Stimulated activated CD4-positive, alpha-beta T cell treated with anti-CD3 and anti-CD28 coated beads, Interleukin-1b, Interleukin-23, amount 100 ng/mL, for 4 hours (primary cell): Measurements from ENCODE around the gene CNKSR3.
"Not testable (repeated sequence)": the region's sequence is repeated elsewhere in the genome, so short reads cannot be mapped to it uniquely, and the experiment has no call there.

Experiments
- DNase-seq, 2 donors: peaks; one replicate each; pipeline ENCODE4 v3.0.0-alpha.2; 2020; ENCODE audit warnings: low read depth in 2 of 2

The CNKSR3 gene

DNA sequence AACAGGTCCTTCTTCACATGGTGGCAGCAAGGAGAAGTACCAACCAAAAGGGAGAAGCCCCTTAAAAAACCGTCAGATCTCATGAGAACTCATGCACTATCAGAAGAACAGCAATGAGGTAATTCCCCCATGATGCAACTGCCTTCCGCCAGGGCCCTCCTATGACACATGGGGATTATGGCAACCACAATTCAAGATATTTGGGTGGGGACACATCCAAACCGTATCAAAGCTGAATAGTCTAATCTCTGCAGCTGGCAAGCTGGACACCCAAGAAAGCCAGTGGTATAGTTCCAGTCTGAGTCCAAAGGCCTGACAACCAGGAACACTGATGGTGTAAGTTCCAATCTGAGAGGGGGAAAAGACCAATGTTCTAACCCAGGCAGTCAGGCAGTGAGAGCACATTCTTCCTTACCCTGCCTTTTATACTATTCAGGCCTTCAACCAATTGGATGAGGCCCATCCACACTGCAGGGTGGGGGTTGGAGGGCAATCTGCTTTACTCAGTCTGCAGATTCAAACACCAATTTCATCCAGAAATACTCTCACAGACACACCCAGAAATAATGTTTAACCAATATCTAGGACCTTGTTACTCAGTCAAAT lies 17.9 kb upstream of the CNKSR3 start:
- no peak for DNase-seq

DNA sequence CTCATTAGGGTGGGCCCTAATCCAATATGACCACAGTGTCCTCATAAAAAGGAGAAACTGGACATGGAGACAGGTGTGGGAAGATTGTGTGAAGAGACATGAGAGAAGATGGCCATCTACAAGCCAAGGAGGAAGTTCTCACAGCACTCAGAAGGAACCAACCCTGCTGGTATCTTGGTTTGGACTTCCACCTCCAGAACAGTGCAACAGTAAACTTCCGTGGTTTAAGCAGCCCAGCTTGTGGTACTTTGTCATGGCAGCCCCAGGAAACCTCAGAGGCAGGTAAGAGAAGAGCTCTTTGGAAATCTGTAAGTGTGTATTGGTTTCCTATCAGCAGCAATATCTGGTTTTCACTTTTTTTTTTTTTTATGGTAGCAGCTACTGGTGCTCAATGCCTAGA lies 16.5 kb upstream of the CNKSR3 start:
- DNase-seq: no peak

DNA sequence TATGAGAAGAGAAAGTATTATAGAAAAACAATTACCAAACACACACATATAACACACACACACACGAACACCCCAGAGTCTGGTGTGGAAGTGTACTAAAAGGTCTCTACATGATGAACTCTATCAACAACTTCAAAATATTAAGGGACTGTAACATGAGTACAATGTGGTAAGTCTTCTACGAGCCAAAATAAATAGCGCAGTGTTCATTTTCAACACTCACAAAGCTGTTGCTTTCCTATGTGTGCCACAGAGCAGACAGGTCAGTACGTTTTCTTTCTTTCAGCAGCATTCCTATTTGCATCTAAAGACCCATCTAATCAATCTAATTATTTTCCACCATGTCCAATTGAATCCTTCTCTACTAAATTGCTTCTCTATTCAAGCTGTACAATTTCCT lies 12.1 kb upstream of the CNKSR3 start:
- no peak for DNase-seq

GRCh38 chr6:154521412-154521811 lies 10.9 kb upstream of the CNKSR3 start:
- no peak for DNase-seq

DNA sequence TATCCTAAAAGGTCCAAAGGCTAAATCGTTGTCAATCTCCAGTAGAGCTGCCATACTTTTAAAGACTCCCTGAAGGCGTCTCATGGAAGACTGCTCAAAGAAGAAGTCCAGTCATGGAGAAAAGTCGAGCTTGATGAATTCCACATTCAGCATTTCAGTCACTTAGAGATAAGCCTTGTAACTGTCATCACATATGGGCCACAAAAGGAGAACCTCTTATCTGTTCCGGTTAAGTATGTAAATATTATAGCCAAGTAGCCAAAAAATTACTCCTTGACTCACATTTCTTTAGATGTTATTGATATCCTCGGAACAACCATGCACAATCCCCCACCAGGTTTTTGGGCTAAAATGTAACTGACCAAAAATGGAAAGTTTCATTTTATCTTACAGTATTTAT lies 9.8 kb upstream of the CNKSR3 start:
- DNase-seq: no peak

- no peak for DNase-seq
These were observed 7.9 kb upstream of the CNKSR3 start for GRCh38 chr6:154518396-154518795.

- no peak for DNase-seq
These were observed 5.8 kb upstream of the CNKSR3 start for GRCh38 chr6:154516276-154516675.

DNA sequence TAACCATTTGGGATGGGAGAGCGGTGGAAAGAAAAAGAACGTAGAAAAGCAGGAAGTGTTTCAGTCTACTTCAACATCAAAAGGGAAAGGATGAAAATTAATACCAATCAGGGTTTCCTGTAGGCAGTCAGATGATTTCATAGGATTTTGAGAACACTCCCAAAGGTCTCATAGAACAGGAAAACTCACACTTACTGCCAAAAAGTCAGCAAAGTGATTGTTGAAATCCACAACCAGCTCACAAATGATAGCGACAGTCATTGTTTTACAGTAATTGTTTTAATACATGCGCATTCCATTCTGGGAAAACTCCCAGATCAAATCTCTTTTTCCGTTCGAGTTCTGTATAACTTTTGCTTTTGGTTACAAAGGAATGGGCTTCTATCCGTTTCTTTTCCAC lies 5.3 kb upstream of the CNKSR3 start:
- DNase-seq: no peak

DNA sequence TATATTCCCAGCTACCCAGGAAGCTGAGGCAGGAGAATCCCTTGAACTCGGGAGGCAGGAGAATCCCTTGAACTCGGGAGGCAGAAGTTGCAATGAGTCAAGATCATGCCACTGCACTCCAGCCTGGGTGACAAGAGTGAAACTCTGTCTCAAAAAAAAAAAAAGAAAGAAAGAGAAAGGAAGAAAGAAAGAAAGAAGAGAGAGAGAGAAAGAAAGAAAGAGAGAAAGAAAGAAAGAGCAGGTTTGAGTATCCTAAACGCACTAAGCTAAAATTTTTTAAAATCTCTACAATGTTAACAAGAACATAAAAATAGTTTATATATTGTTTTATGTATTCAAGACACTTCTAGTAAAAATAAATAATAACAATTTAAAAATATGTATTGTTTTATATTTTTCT lies 4.6 kb upstream of the CNKSR3 start:
- not testable (repeated sequence) for DNase-seq

DNA sequence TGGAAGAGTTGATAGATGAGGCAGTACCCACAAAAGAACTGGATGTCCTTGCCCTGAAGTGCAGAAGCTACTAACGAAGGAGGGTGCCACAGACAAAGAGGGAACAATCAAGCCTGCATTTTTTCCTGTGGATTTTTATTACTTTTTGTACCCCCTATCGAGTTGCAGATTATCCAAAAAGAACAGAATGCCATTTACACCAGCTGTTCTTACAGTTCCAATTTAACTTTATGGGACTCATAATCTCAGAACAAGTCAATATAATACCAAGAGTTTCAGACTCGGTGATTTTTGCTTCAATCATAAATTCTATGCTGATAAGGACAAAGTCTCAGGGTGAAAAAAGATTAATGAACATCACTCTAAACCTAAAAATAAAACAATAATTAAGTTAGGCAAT lies 4.0 kb upstream of the CNKSR3 start:
- DNase-seq: no peak

DNA sequence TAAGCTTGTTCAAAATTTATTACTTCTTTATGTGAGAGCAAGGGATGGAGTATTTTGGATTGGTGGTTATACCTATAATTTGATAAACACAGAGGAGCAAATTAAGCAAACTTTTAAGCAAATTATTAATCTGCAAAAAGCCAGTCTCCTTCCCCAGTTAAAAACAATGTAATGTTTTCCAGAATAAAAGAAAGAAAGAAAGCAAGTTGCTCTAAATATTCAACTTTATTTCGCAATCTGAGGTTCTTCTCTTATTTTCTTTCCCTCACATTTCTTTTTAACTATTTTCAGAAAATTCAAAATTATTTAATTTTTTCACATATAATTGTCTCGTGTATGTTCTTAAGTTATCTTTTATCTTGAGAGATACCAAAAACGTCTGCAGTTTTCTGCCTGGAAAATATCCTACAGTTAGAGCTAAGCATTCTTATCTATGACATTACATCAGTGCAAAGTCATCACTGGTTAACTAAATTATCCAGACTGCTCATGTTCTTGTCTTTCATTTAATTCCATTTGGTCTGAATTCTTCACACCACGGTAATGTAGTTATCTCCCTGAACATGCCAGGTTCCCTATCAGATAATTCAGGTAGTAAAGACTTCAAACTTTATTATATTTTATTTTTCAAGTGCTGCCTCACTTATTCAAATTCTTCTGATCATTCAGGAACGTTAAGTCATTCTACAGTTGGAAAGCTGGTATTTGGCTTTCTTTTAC lies 3.3 kb upstream of the CNKSR3 start:
- no peak for DNase-seq

- no peak for DNase-seq
These were observed 1.7 kb upstream of the CNKSR3 start for GRCh38 chr6:154512201-154512600.

- DNase-seq: no peak
These were observed 1.3 kb upstream of the CNKSR3 start for GRCh38 chr6:154511791-154512190.

- DNase-seq: peak in 1 of 2 donors; percentile 1
These were observed 903 bp downstream of the CNKSR3 start for GRCh38 chr6:154509421-154510143.

GRCh38 chr6:154508573-154509375 lies 1.7 kb downstream of the CNKSR3 start:
- no peak for DNase-seq

GRCh38 chr6:154506991-154507898 lies 3.2 kb downstream of the CNKSR3 start:
- DNase-seq: no peak

GRCh38 chr6:154506582-154506981 lies 3.9 kb downstream of the CNKSR3 start:
- no peak for DNase-seq

- DNase-seq: no peak
These were observed 4.4 kb downstream of the CNKSR3 start for GRCh38 chr6:154506108-154506507.

DNA sequence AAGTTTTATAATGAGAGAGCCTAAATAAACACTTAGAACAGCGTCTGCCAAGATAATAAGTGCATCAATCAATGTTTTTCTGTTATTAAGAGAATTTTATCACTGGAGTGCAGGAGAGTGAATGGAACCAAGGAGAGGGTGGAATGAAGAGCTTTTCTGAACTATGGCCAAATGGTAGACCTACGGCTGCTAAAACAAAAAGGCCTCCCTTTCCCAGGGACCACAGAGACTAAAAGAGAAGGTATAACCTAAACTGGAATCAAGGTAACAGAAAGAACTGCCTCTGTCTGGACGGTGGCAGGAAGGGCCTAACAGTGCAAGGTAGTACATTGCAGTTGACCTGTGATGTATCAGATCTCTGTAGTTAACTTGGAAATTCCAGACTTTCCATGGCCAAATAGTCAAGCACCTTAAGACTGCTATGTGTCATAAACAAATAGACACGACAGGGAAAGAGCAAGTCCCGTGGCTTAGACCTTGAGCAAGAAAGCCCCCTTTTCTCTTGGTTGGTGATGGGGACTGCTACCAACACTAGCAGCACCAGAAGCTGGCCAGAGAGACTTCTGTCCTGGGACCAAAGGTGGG lies 5.5 kb downstream of the CNKSR3 start:
- no peak for DNase-seq

GRCh38 chr6:154504102-154504501 lies 6.4 kb downstream of the CNKSR3 start:
- no peak for DNase-seq

GRCh38 chr6:154503658-154504057 lies 6.8 kb downstream of the CNKSR3 start:
- no peak for DNase-seq
